GM21447 (cell line): ENCODE data around the gene SP6.

Experiments used
- ATAC-seq: cut with Tn5 transposase; IDR thresholded peaks from one replicate; pipeline ENCODE4 v1.9.1; 2021; ENCODE audit not compliant: unreplicated experiment

Gene SP6

GRCh38 chr17:47850692-47851573 lies at the start of gene SP6:
TSS of gene SP6 (minus strand) at chr17:47851163. CDS start at chr17:47848429, 2,734 bp downstream.
- ATAC-seq: no peak

GRCh38 chr17:47899643-47900042 lies 48.7 kb upstream of the SP6 start:
- no peak for ATAC-seq

- no peak for ATAC-seq
Measured at GRCh38 chr17:47898241-47898640, 47.3 kb upstream of the SP6 start.

- ATAC-seq: no peak
Measured at GRCh38 chr17:47897561-47897960, 46.6 kb upstream of the SP6 start.

- no peak for ATAC-seq
Measured at GRCh38 chr17:47896672-47897490, 45.9 kb upstream of the SP6 start.

GRCh38 chr17:47895856-47896671 lies 45.1 kb upstream of the SP6 start, which contains the start of gene SP2:
TSS of gene SP2 (plus strand) at chr17:47896236. CDS start at chr17:47896287, 51 bp downstream.
- peak; percentile 91 for ATAC-seq

- no peak for ATAC-seq
Measured at GRCh38 chr17:47895347-47895855, 44.4 kb upstream of the SP6 start.

- ATAC-seq: no peak
Measured at GRCh38 chr17:47894498-47895346, 43.8 kb upstream of the SP6 start.

GRCh38 chr17:47891545-47892088 lies 40.7 kb upstream of the SP6 start:
- ATAC-seq: no peak

GRCh38 chr17:47889734-47890529 lies 39.0 kb upstream of the SP6 start:
- ATAC-seq: no peak

- no peak for ATAC-seq
Measured at GRCh38 chr17:47888293-47888692, 37.3 kb upstream of the SP6 start.

- ATAC-seq: no peak
Measured at GRCh38 chr17:47884905-47885730, 34.2 kb upstream of the SP6 start.

GRCh38 chr17:47884427-47884740 lies 33.4 kb upstream of the SP6 start:
- no peak for ATAC-seq

- ATAC-seq: no peak
Measured at GRCh38 chr17:47883589-47884426, 32.8 kb upstream of the SP6 start.

- no peak for ATAC-seq
Measured at GRCh38 chr17:47882695-47883588, 32.0 kb upstream of the SP6 start.

GRCh38 chr17:47882247-47882646 lies 31.3 kb upstream of the SP6 start:
- no peak for ATAC-seq
